Prostate gland (tissue), 2 donors: ENCODE measurements around the gene SATB1. TPM values are rescaled to one million over a fixed set of nuclear protein-coding genes. Genes with fewer than 3 reads are reported as not detected.

ENCODE experiments used
- DNase-seq: peaks from one replicate; pipeline ENCODE4 v3.0.0-alpha.2; 2019; ENCODE audit warnings: low spot score
- H3K27ac ChIP-seq, 2 donors: fragments of 200-600 bp; sonication (generic); 2 replicates each; pipeline ENCODE4 v1.5.1; 2017 to 2019
- H3K27me3 ChIP-seq: fragments of 200-600 bp; sonication (generic); replicated peaks from 2 replicates; pipeline ENCODE4 v1.5.1; 2019; ENCODE audit not compliant: insufficient read depth
- H3K36me3 ChIP-seq, 2 donors: fragments of 200-600 bp; sonication (generic); 1 replicate in 1 of 2; 2 replicates in 1 of 2; pipeline versions ENCODE4 v1.5.1 to v1.8.1; 2017 to 2019
- H3K4me1 ChIP-seq: fragments of 200-600 bp; sonication (generic); replicated peaks from 2 replicates; pipeline ENCODE4 v1.5.1; 2019
- H3K4me3 ChIP-seq, 2 donors: fragments of 200-600 bp; sonication (generic); 2 replicates each; pipeline ENCODE4 v1.5.1; 2017 to 2019
- H3K9me3 ChIP-seq: fragments of 200-600 bp; sonication (generic); 2 replicates; pipeline ENCODE4 v1.5.1; 2017
- CTCF ChIP-seq, 4 experiments: fragments of 200-600 bp in 2 of 4; fragments of 450-650 bp in 2 of 4; sonication (generic) in 2 of 4; IDR thresholded peaks; 1 replicate in 3 of 4; 2 replicates in 1 of 4; pipeline ENCODE4 v1.5.1; 2016 to 2019; ENCODE audit warnings: antibody characterized with exemption in 4 of 4, mild to moderate bottlenecking in 2 of 4, moderate library complexity in 2 of 4
- POLR2A ChIP-seq: fragments of 450-650 bp; IDR thresholded peaks from one replicate; pipeline ENCODE4 v1.6.1; 2016; ENCODE audit warnings: antibody characterized with exemption, mild to moderate bottlenecking
- POLR2AphosphoS5 ChIP-seq: sonication (generic); formaldehyde crosslinking; IDR thresholded peaks from one replicate; pipeline ENCODE4 v1.6.1; 2017; ENCODE audit warnings: antibody characterized with exemption
- WGBS: methylation state at CpG from one replicate; pipeline ENCODE4 v1.1.5; 2018; 5-methylcytosine and 5-hydroxymethylcytosine counted together
- intact Hi-C: fragments of 100-400 bp; cut with DNase I; formaldehyde crosslinking; loops from one replicate; pipeline ENCODE4 v1.14.2; 2022
- total RNA-seq, 2 donors: library from RNA; depleted of rRNA; stranded (reverse); fragments of >200 nt; gene quantifications; one replicate each; pipeline ENCODE4 v1.1.0, GENCODE V29; 2016

SATB1 gene
- total RNA-seq, 2 donors from 2014 or later = 51.7 to 62.2 TPM

- intact Hi-C loops = no loop called here
- 95% methylated on average over 1 of the region's 1 CpG for WGBS
- no peak overlapping the region for H3K4me3 ChIP-seq
- H3K9me3 ChIP-seq = no peaks in the 10 kb centered on the region
- no peaks in the 10 kb centered on the region for H3K27me3 ChIP-seq
- no peak for DNase-seq
- H3K36me3 ChIP-seq = no peaks in the 10 kb centered on the region
- H3K27ac ChIP-seq = no peak overlapping the region
- H3K4me1 ChIP-seq = no peaks in the 10 kb centered on the region
- TF ChIP-seq POLR2A = no peak
- no peak for TF ChIP-seq CTCF (IDR thresholded peaks at IDR 0.05)
- no peak for TF ChIP-seq POLR2AphosphoS5
These were observed 14.1 kb upstream of the SATB1 start for GRCh38 chr3:18439281-18439680.

- 85% methylated on average over 6 of the region's 6 CpGs for WGBS
- no peaks in the 10 kb centered on the region for H3K36me3 ChIP-seq
- H3K27ac ChIP-seq = no peak overlapping the region
- DNase-seq = no peak
- intact Hi-C loops = no loop called here
- H3K27me3 ChIP-seq = no peaks in the 10 kb centered on the region
- H3K4me3 ChIP-seq = no peak overlapping the region
- TF ChIP-seq POLR2AphosphoS5 (no peak), POLR2A (no peak), CTCF (IDR thresholded peaks at IDR 0.05) (no peak)
- no peaks in the 10 kb centered on the region for H3K4me1 ChIP-seq
- no peaks in the 10 kb centered on the region for H3K9me3 ChIP-seq
These were observed 13.4 kb upstream of the SATB1 start for GRCh38 chr3:18438586-18438985.

GRCh38 chr3:18436213-18436612 is 11.1 kb upstream of the SATB1 start:
- 95% methylated on average over 2 of the region's 2 CpGs for WGBS
- DNase-seq = no peak
- Histone ChIP-seq H3K4me3 (no peak overlapping the region), H3K4me1 (no peaks in the 10 kb centered on the region), H3K27ac (no peak overlapping the region), H3K9me3 (no peaks in the 10 kb centered on the region), H3K27me3 (no peaks in the 10 kb centered on the region), H3K36me3 (no peaks in the 10 kb centered on the region)
- TF ChIP-seq POLR2AphosphoS5 (no peak), CTCF (IDR thresholded peaks at IDR 0.05) (no peak), POLR2A (no peak)
- intact Hi-C loops = no loop called here

GRCh38 chr3:18434711-18435110 is 9.6 kb upstream of the SATB1 start:
- intact Hi-C loops = no loop called here
- no peaks in the 10 kb centered on the region for H3K9me3 ChIP-seq
- TF ChIP-seq POLR2A = no peak
- TF ChIP-seq POLR2AphosphoS5 = no peak
- TF ChIP-seq CTCF (IDR thresholded peaks at IDR 0.05) = no peak
- H3K4me3 ChIP-seq = no peak overlapping the region
- H3K36me3 ChIP-seq = no peaks in the 10 kb centered on the region
- no peak for DNase-seq
- no peaks in the 10 kb centered on the region for H3K4me1 ChIP-seq
- H3K27me3 ChIP-seq = no peaks in the 10 kb centered on the region
- H3K27ac ChIP-seq = no peak overlapping the region
- 89% methylated on average over 6 of the region's 6 CpGs for WGBS

GRCh38 chr3:18432752-18433151 is 7.6 kb upstream of the SATB1 start:
- Histone ChIP-seq H3K9me3 (no peaks in the 10 kb centered on the region), H3K27ac (no peak overlapping the region), H3K4me3 (no peak overlapping the region), H3K36me3 (no peaks in the 10 kb centered on the region), H3K27me3 (no peaks in the 10 kb centered on the region), H3K4me1 (no peaks in the 10 kb centered on the region)
- intact Hi-C loops = no loop called here
- DNase-seq = no peak
- WGBS = 87% methylated on average over 1 of the region's 1 CpG
- TF ChIP-seq CTCF (IDR thresholded peaks at IDR 0.05) (no peak), POLR2AphosphoS5 (no peak), POLR2A (no peak)
